GM12873 (cell line): ENCODE results near the gene KCNK4.

Source experiments
- TF ChIP-seq, protein P1 (sequence below): IDR thresholded peaks from 2 replicates; pipeline ENCODE4 v1.5.1; 2012; ENCODE audit warnings: low read depth, mild to moderate bottlenecking, moderate library complexity, low read length, control low read depth; ENCODE audit not compliant: insufficient read depth; ENCODE audit errors: missing control alignments

Gene KCNK4

DNA sequence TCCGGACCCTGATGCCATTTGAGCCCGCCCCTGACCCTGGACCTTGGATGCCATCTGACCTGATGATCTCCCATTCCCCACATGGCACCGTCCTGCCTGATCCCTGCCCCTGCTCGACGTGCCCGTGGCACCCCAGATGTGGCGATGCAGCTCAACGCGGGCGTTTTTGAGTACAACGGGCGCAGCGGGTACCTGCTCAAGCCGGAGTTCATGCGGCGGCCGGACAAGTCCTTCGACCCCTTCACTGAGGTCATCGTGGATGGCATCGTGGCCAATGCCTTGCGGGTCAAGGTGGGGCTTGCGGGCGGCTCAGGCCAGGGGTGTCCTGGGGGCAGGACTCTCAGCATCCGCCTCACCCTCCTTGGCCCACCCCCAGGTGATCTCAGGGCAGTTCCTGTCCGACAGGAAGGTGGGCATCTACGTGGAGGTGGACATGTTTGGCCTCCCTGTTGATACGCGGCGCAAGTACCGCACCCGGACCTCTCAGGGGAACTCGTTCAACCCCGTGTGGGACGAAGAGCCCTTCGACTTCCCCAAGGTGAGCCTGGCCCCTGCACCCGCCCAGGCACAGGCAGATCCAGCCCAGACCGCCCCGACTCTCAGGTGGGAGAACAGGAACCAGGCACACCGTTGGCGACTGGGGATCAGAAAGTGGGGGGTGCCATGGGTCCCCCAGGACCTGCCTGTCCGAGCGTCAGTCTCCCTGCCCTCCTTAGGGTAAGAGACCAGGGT, 28.7 kb upstream of the KCNK4 start:
- TF ChIP-seq, protein P1, sequence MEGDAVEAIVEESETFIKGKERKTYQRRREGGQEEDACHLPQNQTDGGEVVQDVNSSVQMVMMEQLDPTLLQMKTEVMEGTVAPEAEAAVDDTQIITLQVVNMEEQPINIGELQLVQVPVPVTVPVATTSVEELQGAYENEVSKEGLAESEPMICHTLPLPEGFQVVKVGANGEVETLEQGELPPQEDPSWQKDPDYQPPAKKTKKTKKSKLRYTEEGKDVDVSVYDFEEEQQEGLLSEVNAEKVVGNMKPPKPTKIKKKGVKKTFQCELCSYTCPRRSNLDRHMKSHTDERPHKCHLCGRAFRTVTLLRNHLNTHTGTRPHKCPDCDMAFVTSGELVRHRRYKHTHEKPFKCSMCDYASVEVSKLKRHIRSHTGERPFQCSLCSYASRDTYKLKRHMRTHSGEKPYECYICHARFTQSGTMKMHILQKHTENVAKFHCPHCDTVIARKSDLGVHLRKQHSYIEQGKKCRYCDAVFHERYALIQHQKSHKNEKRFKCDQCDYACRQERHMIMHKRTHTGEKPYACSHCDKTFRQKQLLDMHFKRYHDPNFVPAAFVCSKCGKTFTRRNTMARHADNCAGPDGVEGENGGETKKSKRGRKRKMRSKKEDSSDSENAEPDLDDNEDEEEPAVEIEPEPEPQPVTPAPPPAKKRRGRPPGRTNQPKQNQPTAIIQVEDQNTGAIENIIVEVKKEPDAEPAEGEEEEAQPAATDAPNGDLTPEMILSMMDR: no peak

DNA sequence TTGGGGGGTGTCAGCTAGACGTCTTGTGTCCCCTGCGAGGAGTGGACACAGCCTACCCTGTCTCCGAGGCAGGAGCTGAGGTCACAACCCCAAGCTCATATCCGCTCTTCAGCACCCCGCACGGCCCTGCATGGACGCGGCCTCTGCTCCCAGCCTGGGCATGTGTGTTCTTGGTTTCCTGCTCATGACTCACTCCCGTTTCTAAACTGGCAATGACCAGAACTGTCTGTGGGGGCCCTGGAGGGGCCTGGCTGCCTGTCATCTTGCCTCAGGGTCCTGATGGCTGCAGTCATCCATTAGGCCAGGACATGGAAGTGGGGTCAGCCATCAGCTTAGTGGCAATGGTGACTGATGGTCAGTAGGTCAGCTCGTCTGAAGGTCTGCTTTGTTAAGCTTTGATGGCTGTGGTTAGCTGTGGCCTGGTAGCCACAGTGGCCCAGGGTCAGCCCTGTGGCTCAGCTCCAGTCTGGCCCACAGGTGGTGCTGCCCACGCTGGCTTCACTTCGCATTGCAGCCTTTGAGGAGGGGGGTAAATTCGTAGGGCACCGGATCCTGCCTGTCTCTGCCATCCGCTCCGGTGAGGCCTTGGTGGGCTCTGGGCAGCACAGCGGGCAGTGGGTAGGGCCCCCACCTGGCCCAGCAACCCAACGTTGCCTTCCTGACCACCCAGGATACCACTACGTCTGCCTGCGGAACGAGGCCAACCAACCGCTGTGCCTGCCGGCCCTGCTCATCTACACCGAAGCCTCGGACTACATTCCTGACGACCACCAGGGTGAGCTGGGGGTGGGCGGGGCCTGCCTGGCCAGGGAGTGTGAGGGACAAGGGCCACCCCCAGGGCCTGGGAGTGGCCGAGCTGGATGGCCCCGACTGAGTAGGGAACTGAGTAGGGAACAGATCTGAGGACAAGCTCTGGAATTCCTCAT, 27.8 kb upstream of the KCNK4 start:
- TF ChIP-seq, protein P1: no peak

DNA sequence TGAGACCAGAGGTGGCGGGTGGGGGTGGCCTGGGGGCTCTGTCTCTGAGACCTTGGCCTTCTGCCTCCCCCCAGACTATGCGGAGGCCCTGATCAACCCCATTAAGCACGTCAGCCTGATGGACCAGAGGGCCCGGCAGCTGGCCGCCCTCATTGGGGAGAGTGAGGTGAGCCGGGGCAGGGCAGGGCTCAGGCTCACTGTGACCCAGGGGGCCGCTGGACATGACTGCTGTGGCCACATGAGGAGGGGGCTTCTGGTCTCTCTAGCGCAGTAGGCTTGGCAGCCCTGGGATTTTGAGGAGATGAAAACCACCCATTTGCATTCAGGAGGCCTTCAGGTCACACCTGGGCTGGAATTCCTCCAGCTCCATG, 27.2 kb upstream of the KCNK4 start:
- TF ChIP-seq, protein P1: no peak

DNA sequence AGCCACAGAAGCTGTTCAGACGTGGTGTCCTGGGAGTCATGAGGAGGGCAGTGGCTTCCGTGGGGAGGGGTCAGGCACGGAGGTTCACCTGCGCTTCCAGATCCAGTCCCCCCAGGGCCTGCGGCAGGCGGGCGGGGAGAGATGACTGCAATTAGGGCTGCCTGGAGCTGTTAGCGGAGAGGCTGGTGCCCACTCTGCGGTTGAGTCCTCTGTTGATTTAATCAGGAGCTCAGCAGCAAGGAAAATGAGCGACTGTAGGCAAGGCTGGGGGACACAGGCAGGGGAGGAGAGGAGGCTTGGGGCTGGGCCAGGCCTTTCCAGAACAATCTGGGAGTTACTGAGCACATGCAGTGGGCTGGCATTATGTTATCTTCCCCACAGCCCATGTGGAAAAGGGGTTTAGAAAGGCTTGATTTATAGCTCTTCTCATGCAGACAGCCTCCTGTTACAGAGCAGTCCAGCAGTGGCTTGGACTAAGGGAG, 26.7 kb upstream of the KCNK4 start:
- TF ChIP-seq, protein P1: no peak

DNA sequence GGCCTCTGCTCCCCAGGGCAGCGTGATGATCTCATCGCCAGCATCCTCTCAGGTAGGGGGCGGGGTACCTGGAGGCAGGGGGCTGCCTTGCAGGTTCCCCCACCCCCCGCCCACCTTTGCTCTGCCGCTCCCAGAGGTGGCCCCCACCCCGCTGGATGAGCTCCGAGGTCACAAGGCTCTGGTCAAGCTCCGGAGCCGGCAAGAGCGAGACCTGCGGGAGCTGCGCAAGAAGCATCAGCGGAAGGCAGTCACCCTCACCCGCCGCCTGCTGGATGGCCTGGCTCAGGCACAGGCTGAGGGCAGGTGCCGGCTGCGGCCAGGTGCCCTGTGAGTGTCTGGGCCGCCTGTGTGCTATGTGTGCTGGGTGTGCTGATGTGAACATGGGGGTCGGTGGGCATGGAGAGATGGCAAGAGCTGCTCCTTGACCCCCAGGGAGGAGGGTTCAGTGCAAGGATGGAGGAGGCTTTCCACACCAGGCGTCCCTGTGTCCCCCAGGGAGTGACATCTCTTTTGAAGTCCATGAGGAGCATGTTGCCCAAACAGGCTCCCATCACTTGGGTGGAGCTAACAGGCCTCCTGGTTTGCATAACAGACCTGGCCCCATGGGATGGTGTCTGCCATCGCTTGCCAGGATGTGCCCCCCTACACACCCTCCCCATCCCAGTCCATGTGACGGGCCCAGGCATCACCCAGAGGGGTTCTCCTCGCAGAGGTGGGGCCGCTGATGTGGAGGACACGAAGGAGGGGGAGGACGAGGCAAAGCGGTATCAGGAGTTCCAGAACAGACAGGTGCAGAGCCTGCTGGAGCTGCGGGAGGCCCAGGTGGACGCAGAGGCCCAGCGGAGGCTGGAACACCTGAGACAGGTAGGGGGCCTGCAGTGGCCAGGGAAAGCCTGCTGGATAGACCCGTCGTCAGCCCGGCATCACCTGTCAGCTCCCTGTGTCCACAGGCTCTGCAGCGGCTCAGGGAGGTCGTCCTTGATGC, 25.6 kb upstream of the KCNK4 start:
- TF ChIP-seq, protein P1: no peak

DNA sequence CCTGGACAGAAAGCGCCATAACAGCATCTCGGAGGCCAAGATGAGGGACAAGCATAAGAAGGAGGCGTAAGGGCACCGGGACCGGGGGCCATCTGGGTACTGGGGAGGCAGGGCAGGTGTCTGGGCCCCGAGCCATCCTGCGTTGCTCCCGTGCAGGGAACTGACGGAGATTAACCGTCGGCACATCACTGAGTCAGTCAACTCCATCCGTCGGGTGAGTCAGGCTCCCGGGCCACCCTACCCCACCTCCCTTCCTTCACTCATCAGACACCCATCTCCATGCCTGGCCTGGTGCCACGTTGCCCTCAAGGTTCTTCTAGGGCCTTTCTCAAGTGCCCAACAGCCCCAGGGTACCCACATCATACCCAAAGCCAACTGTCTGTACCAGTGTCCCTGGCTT, 24.8 kb upstream of the KCNK4 start:
- TF ChIP-seq, protein P1: no peak
